Measurements from ENCODE around the gene ATP8B1. TPM values are rescaled to one million over a fixed set of nuclear protein-coding genes. Genes with fewer than 3 reads are reported as not detected.
"Not testable (repeated sequence)": the region's sequence is repeated elsewhere in the genome, so short reads cannot be mapped to it uniquely, and the experiment has no call there.

ATP8B1 gene
- total RNA-seq (2014; rRNA removed; shearing (Covaris generic)): 0.61 and 0.90 TPM in 2 replicates
- polyA plus RNA-seq (2015; cell fraction: cytosol; rRNA removed): 0.94 and 1.4 TPM in 2 replicates
- 0.43 and 0.47 TPM in 2 replicates for polyA plus RNA-seq (2015; cell fraction: nucleus; rRNA removed)

DNA sequence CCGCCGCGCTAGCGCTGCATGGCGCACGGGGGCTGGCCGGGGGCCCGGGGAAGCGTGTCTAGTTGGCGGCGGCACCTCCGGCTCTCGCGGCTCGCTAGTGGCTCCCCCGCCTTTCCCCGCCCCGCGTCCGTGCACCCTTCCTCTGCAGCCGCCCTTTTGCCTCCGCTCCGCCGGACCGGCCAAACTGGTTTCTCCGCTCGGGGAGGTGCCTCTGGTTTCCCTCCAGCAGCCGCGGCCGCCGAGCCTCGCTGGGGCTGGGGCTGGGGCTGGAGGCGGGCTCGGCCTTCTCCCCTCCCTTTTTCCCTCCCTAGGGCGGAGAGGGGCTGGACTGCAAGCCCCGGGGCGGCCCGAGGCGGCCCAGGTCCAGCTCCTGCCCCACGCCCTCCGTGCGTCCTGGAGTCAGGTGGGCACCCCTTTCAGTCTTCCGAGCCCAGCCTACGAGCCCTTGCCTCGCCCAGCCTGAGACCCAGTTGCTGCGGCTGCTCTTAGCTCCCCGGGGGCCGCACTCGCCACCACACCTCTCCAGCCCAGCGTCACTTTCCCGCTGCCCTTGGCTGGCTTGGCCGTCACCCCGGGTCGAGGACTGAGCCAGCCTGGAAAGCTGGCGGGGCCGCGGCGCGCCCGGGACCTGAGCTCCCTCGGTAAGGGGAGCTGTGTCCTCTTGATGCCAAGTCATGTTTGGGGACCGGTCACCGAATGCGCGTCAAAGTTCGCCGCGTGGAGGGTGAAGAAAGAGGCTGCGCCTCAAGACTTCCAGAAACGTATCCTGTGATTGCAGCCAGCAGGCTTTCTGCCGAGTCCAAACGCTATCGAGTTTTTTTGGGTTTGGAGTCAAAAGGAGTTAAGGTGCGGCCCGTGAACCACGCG lies at the start of gene ATP8B1:
ATP8B1 (minus strand) TSS at position 213 of the 867 bp plus-strand sequence. CDS start 71,508 bp downstream, outside the sequence.
- no peak for DNase-seq (ENCODE audit: low read depth, low spot score)

DNA sequence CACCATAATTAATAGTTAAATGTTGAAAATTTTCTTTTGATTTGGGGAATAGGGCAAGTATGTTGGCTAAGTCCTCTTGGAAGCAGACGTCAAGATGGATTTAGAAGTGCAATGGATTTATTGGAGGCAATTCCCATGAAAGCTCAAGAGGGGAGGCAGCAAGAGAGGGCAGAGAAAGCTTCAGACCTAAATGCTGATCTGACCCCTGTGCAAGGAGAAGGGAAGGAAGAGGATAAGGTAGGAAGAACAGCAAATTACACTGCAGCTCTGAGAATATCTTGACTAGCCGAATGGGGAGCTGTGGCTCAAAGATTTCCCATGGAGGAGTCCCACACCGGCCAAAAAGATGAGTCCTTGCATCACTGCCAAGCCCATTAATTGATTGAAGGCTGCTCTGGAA lies 46.9 kb upstream of the ATP8B1 start:
- DNase-seq (ENCODE audit: low read depth, low spot score): no peak
- in situ Hi-C loops (cut with HindIII; ENCODE audit: low pct_unique_long_range_greater_than_20kb, low sequenced_read_pairs): no loop called here

More for the DNA sequence above, at the start of gene ATP8B1:
- in situ Hi-C loops (cut with HindIII; ENCODE audit: low pct_unique_long_range_greater_than_20kb, low sequenced_read_pairs): no loop called here

DNA sequence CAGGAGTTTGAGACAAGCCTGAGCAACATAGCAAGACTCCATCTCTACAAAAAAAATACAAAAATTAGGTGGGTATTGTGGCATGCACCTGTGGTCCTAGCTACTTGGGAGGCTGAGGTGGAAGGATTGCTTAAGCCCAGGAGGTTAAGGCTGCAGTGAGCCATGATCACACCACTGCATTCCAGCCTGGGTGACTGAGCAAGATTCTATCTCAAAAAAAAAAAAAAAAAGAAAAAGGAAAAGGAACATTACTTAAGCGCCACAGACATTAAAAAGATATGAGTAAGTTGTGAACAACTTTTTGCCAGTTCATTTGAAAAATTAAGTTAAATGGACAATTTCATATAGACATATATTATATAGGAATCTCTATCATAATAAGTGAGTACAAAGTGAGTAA lies 45.3 kb upstream of the ATP8B1 start:
- DNase-seq (ENCODE audit: low read depth, low spot score); in situ Hi-C loops (cut with HindIII; ENCODE audit: low pct_unique_long_range_greater_than_20kb, low sequenced_read_pairs): not testable (repeated sequence)

DNA sequence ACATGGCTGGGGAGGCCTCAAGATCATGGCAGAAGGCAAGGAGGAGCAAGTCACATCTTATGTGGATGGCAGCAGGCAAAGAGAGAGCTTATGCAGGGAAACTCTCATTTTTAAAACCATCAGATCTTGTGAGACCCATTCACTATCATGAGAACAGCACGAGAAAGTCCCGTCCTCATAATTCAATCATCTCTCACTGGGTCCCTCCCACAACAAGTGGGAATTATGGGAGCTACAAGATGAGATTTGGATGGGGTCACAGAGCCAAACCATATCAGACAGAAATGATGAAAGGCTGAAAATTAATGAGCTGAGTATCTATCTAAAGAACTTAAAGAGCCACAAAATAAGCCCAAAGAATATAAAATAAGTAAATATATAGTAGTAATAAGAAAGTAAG lies 44.3 kb upstream of the ATP8B1 start:
- DNase-seq (ENCODE audit: low read depth, low spot score); in situ Hi-C loops (cut with HindIII; ENCODE audit: low pct_unique_long_range_greater_than_20kb, low sequenced_read_pairs): not testable (repeated sequence)

DNA sequence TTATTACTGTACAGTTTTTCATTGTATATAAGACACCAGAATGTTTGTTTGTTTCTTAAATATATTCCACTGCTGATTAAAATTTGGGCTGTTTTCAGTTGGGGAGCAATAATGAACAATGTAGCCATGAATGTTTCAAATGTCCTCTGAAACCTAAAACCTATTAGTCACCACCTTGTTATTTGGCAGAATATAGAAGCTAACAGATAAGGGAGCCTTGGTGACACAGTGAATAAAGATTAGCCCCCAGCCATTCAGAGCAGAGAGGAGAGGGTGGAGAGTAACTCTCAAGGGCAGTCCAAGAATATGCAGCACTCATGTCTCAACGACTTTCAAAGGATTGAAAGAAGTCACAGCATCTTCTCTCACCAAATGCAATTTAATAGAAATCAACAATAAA lies 43.1 kb upstream of the ATP8B1 start:
- DNase-seq (ENCODE audit: low read depth, low spot score): peak; percentile 62
- in situ Hi-C loops (cut with HindIII; ENCODE audit: low pct_unique_long_range_greater_than_20kb, low sequenced_read_pairs): no loop called here

DNA sequence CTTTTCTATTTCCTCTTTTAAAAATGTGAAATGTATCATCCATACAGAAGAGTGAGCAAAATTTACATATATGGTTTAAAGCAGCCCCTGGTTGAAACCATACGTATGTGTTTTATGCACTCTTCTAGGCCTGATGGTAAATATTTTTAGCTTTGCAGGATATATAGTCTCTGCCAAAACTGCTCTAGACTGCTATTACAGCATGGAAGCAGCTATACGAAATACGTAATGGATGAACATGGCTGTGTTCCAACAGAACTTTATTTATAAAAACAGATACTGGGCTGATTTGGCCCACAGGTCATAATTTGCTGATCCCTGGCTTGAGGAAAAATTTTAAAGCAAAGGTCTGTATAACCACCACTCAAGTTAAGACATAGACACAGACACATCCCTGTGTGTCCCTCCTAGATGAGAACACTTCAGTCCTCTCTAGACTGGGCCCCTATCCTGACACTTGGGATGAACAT lies 42.5 kb upstream of the ATP8B1 start:
- in situ Hi-C loops (cut with HindIII; ENCODE audit: low pct_unique_long_range_greater_than_20kb, low sequenced_read_pairs): no loop called here
- DNase-seq (ENCODE audit: low read depth, low spot score): no peak

DNA sequence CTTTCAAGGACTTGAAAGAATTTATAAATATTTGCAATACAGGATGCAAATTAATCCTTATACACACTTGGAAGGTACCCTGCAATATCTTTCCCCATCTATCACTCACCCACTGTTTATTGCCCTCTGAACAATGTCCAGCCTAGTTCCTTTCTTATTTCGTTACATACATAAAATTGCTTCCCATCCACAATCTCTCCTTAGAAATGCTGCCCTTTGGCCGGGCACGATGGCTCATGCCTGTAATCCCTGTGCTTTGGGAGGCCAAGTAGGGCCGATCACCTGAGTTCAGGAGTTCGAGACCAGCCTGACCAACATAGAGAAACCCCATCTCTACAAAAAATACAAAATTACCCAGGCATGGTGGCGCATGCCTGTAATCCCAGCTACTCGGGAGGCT lies 41.2 kb upstream of the ATP8B1 start:
- no peak for DNase-seq (ENCODE audit: low read depth, low spot score)
- in situ Hi-C loops (cut with HindIII; ENCODE audit: low pct_unique_long_range_greater_than_20kb, low sequenced_read_pairs): no loop called here

DNA sequence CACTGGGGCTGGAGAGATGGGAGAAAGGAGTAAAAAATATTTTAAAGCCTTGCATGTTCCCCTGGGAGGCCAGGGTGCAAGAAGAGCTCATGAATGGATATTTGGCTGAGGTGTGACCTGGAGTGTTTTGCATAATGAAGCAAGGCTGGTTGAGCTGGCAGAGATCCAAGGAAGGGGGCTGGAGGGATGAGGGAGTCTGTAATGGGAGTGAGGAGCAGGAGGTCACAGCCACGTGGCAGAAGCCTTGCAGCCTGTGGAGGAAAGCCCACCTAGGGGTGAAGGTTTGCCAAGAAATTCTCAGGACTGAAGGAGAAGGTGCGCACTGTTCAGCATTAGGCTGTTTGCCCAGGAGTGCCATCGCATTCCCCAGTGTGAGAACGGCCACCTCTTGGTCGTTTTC lies 40.3 kb upstream of the ATP8B1 start:
- in situ Hi-C loops (cut with HindIII; ENCODE audit: low pct_unique_long_range_greater_than_20kb, low sequenced_read_pairs): no loop called here
- DNase-seq (ENCODE audit: low read depth, low spot score): no peak

DNA sequence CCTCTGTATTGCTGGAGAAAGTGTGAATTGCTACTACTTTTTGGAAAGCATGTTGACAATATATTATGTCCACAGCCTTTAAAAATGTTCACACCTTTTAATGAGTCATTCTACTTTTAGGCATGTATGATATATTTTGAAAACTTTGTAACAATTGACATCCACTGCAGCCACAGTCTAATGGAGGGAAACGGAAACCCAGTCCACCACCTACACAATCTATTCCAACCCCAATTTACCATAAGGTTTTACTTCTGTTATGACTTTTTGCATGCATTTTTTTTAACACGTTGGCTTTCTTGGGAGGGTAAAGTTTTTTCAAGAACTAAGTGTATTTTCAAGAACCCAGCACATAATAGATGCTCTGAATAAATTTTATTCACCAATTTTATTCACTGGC lies 38.5 kb upstream of the ATP8B1 start:
- no peak for DNase-seq (ENCODE audit: low read depth, low spot score)
- in situ Hi-C loops (cut with HindIII; ENCODE audit: low pct_unique_long_range_greater_than_20kb, low sequenced_read_pairs): no loop called here

DNA sequence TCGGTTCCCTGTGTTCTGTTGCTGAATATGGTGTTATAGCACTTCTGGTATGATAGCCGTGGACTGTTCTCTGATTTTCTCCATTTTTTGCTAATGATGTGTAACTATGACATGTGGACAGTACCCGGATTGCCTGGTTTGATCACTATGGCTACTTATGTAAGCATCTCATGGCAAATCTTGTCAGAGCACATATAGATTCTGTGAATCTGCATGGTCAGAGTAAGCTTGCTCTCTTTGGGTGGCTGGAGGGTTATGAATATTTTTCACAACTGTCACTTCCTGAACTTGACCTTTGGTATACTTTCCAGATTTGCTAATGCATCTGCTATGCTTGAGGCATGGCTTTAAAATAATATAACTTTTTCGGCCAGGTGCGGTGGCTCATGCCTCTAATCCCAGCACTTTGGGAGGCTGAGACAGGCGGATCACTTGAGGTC lies 36.8 kb upstream of the ATP8B1 start:
- no peak for DNase-seq (ENCODE audit: low read depth, low spot score)
- in situ Hi-C loops (cut with HindIII; ENCODE audit: low pct_unique_long_range_greater_than_20kb, low sequenced_read_pairs): no loop called here

DNA sequence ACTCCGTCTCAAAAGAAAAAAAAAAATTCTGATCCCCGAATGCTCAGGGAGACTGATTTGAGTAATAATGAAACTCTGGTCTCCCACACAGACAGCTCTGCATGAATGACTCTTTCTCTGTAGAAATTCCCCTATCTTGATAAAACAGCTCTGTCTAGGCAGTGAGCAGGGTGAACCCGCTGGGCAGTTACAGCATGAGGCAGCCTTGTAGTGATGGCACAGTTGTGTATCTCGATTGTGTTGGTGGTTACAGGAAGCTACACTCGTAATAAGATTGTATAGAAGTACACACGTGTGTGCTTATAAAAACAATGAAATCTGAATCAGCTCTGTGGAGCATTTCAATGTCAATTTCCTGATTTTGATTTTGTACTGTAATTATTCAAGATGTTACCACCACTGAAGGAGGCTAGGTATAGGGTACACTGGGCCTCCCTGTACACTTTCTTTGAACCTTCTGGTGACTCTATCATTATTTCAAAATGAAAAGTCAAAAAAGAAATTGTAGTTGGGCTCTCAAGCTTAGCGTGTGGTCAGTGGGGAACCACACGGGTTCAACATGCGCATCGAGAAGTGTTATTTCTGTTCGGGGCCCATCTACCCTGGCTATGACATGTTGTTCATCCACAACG lies 34.9 kb upstream of the ATP8B1 start:
- in situ Hi-C loops (cut with HindIII; ENCODE audit: low pct_unique_long_range_greater_than_20kb, low sequenced_read_pairs): no loop called here
- peak; percentile 60 for DNase-seq (ENCODE audit: low read depth, low spot score)

DNA sequence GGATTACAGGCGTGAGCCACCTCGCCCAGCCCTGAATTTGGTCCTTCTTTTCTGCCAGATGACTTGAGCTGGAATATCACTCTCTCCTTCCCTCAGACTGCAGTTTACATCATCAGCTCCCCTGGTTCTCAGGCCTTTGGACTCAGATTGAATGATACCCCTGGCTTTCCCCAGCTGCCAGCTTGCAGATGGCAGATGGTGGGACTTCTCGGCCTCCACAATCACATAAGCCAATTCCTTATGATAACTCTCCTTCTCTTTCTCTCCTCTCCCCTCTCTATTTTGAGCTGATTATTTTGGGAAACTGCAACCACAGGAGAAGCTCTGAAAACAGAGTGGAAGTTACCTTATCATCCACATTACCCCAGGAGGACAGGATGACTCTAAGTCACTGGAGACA lies 33.4 kb upstream of the ATP8B1 start:
- in situ Hi-C loops (cut with HindIII; ENCODE audit: low pct_unique_long_range_greater_than_20kb, low sequenced_read_pairs): no loop called here

DNA sequence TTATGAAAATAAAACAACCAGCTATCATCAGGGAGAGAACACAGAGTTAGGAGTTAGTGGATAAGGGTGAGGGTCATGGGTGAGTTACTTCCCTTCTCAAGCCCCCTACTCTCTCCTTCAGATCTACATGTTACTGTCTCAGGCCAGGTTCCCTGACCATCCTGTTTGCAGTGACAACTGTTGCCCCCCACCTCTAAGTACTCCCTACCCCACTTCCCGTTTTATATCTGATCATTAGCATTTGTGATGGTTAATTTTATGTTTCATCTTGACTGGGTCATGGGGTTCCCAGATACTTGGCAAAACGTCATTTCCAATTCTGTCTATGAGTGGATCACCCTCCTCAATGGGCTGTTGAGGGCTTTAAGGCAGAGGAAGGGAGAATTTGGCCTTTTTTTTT lies 32.8 kb upstream of the ATP8B1 start:
- in situ Hi-C loops (cut with HindIII; ENCODE audit: low pct_unique_long_range_greater_than_20kb, low sequenced_read_pairs): no loop called here

More for the DNA sequence above, 33.4 kb upstream of the ATP8B1 start:
- DNase-seq (ENCODE audit: low read depth, low spot score): no peak

DNA sequence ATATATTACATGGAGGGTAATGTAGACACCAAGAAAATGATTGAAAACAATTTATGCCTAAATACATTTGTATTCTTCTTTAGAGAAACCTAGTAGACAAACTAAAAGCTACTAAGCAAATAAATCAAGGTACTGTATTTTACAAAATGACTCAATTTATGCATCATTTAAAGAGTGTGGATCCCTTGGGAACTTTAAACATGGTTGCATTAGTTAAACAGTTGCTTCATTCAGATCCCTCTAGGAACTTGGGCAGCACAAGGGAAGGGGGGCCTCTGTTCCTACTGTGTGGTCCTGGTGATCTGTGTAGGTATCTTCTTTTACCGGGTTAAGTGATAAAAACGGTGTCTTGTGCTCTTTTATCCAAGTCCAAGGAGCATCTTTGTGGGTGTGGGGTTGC lies 31.5 kb upstream of the ATP8B1 start:
- in situ Hi-C loops (cut with HindIII; ENCODE audit: low pct_unique_long_range_greater_than_20kb, low sequenced_read_pairs): no loop called here
- DNase-seq (ENCODE audit: low read depth, low spot score): no peak

More for the DNA sequence above, 32.8 kb upstream of the ATP8B1 start:
- DNase-seq (ENCODE audit: low read depth, low spot score): no peak

DNA sequence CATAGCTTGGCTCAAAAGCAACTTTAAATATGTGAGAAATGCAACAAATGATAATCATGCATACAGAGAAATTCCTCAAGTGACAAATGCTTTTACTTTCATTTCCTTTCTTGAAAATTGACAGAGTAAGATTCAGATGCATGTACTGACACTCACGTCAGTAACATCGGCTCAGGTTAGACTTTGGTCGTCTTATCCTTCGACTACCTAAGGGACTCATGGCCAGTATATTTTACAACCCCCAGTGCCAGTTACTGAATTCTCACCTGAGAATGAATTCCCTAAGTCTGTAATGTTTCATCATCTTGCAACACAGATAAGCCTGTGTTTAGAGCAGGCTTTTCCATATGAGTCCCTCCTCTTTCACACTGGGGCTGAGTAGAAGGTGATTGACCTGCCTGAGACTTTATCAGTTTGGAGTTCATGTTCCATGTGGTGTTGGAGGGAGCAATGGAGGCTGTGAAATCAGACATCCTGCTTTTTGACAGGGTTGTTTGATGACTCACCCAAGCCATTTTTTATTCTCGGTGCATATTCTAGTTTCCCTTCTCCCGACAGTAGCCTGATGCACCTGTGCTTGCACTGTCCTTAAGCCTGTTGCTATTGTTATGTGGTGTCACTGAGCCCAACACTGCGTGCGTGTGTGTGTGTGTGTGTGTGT lies 30.5 kb upstream of the ATP8B1 start:
- no peak for DNase-seq (ENCODE audit: low read depth, low spot score)
- in situ Hi-C loops (cut with HindIII; ENCODE audit: low pct_unique_long_range_greater_than_20kb, low sequenced_read_pairs): no loop called here

DNA sequence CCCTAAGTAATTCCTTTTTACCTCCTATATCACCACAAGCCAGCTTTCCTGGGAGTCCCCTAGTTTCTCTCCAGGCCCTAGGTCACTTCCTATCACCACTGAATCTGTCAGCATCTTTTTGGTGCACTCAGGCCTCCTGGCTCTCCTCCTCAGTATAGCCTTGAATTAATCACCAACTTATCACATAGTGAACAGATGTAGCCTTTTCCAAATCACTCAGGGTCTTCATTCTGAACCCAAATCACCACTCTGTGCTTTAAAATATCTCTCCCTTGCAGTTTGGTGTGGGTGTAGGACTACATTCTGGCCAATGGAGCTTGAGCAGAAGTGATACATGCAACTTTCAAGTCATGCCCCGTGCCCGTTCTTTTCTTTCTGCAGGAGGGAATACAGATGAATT lies 29.6 kb upstream of the ATP8B1 start:
- no peak for DNase-seq (ENCODE audit: low read depth, low spot score)
- in situ Hi-C loops (cut with HindIII; ENCODE audit: low pct_unique_long_range_greater_than_20kb, low sequenced_read_pairs): no loop called here

DNA sequence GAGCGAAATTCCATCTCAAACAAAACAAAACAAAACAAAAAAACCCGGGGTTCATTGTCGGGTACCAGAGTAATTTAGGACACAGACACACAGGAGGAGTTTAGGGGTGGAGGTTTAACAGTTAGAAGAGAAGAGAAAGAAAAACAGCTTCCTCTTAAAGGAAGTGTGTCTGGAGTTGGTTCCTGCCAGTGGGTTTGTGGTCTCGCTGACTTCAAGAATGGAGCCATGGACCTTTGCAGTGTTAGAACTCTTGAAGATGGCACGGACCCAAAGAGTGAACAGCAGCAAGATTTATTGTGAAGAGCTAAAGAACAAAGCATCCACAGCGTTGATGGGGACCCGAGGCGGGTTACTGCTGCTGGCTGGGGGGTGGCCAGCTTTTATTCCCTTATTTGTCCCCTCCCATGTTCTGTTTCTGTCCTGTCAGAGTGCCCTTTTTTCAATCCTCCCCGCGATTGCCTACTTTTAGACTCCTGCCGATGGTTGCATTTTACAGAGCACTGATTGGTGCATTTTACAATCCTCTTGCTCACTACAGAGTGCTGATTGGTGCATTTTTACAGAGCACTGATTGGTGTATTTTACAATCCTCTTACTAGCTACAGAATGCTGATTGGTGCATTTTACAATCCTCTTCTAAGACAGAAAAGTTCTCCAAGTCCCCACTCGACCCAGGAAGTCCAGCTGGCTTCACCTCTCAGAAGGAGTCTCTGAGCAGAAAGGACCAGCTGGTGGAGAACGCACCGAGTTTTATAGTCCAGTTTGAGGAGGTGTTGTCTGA lies 28.7 kb upstream of the ATP8B1 start:
- no peak for DNase-seq (ENCODE audit: low read depth, low spot score)
- in situ Hi-C loops (cut with HindIII; ENCODE audit: low pct_unique_long_range_greater_than_20kb, low sequenced_read_pairs): no loop called here
